H1 (cell line): ENCODE measurements around the gene CD3D. TPM values are rescaled to one million over a fixed set of nuclear protein-coding genes. Genes with fewer than 3 reads are reported as not detected.

Experiments
- CTCF ChIA-PET: fragments of 300-600 bp; sonication (Branson Sonifier 250); formaldehyde crosslinking; loops from one replicate; lab custom pipeline; 2021; ENCODE audit not compliant: partially characterized antibody; lab: Charles Lee
- POLR2A ChIA-PET: fragments of 300-600 bp; sonication (Branson Sonifier 250); formaldehyde crosslinking; loops from one replicate; lab custom pipeline; 2021; ENCODE audit warnings: inconsistent platforms; ENCODE audit not compliant: partially characterized antibody; lab: Charles Lee
- DNase-seq, 2 experiments: peaks; one replicate each; pipeline versions ENCODE4 v3.0.0 to v3.0.0-alpha.2; 2010 to 2022; ENCODE audit warnings: low spot score in 2 of 2, low read depth in 1 of 2, mixed read lengths in 1 of 2
- FAIRE-seq: peaks from 2 replicates; lab custom pipeline; 2011; peaks lifted over from hg19 to GRCh38; lab: Jason Lieb, UNC
- H2AFZ ChIP-seq: 2 replicates; pipeline ENCODE4 v1.8.1; 2012; ENCODE audit warnings: low read length, inconsistent platforms
- H2AK5ac ChIP-seq: 2 replicates; pipeline ENCODE4 v1.6.1; 2013; ENCODE audit warnings: low read depth, low read length
- H2BK120ac ChIP-seq: replicated peaks from 2 replicates; pipeline ENCODE3; 2013; ENCODE audit warnings: low read depth, low read length, inconsistent platforms
- H2BK12ac ChIP-seq: 2 replicates; pipeline ENCODE4 v1.6.1; 2013; ENCODE audit warnings: low read depth, low read length
- H2BK15ac ChIP-seq: 2 replicates; pipeline ENCODE4 v1.6.1; 2013; ENCODE audit warnings: low read length
- H2BK20ac ChIP-seq: 2 replicates; pipeline ENCODE4 v1.6.1; 2013; ENCODE audit warnings: low read length
- H2BK5ac ChIP-seq: 2 replicates; pipeline ENCODE4 v1.6.1; 2013; ENCODE audit warnings: low read depth, low read length
- H3K14ac ChIP-seq: 2 replicates; pipeline ENCODE4 v1.6.1; 2013; ENCODE audit warnings: inconsistent platforms; ENCODE audit not compliant: insufficient read length
- H3K18ac ChIP-seq: 2 replicates; pipeline ENCODE4 v1.6.1; 2013; ENCODE audit warnings: low read length; ENCODE audit errors: extremely low read depth
- H3K23ac ChIP-seq: 2 replicates; pipeline ENCODE4 v1.6.1; 2013; ENCODE audit warnings: inconsistent platforms; ENCODE audit not compliant: insufficient read length
- H3K23me2 ChIP-seq: 2 replicates; pipeline ENCODE4 v1.6.1; 2013; ENCODE audit warnings: low read depth, low read length
- H3K27ac ChIP-seq: 2 replicates; pipeline ENCODE4 v1.6.1; 2011; ENCODE audit warnings: low read depth, low read length, inconsistent platforms
- H3K27me3 ChIP-seq, 4 experiments: replicated peaks in 1 of 4; 1 replicate in 1 of 4; 2 replicates in 3 of 4; pipeline versions ENCODE4 v1.6.1 to v1.8.1; 2011 to 2013; ENCODE audit warnings: low read length in 3 of 4, mild to moderate bottlenecking in 3 of 4, inconsistent platforms in 2 of 4, mixed read lengths in 2 of 4, moderate library complexity in 1 of 4; ENCODE audit not compliant: control insufficient read depth in 3 of 4, insufficient read depth in 3 of 4; ENCODE audit errors: extremely low read depth in 1 of 4
- H3K36me3 ChIP-seq, 4 experiments: 2 replicates each; pipeline versions ENCODE4 v1.6.1 to v1.8.1; 2011 to 2013; ENCODE audit warnings: mild to moderate bottlenecking in 4 of 4, low read length in 3 of 4, moderate library complexity in 2 of 4, control low read depth in 1 of 4, inconsistent platforms in 1 of 4; ENCODE audit not compliant: insufficient read depth in 4 of 4, control insufficient read depth in 2 of 4
- H3K4ac ChIP-seq: replicated peaks from 2 replicates; pipeline ENCODE3; 2013; ENCODE audit warnings: low read length, low read depth, mixed read lengths, inconsistent platforms; ENCODE audit not compliant: insufficient read length
- H3K4me1 ChIP-seq, 4 experiments: replicated peaks in 1 of 4; 1 replicate in 1 of 4; 2 replicates in 3 of 4; pipeline versions ENCODE4 v1.6.1 to v1.8.1; 2011 to 2013; ENCODE audit warnings: low read length in 3 of 4, inconsistent platforms in 2 of 4, mixed read lengths in 1 of 4; ENCODE audit not compliant: insufficient read depth in 4 of 4, control insufficient read depth in 3 of 4
- H3K4me2 ChIP-seq, 2 experiments: 2 replicates each; pipeline versions ENCODE4 v1.6.1 to v1.8.1; 2011 to 2013; ENCODE audit warnings: low read depth in 2 of 2, low read length in 2 of 2, control low read depth in 1 of 2, inconsistent platforms in 1 of 2, mild to moderate bottlenecking in 1 of 2; ENCODE audit not compliant: insufficient read depth in 1 of 2
- H3K4me3 ChIP-seq, 4 experiments: fragments of 200-600, 300-600 bp in 1 of 4; sonication (generic), shearing (Covaris generic), sonication (Bioruptor Twin) in 1 of 4; 2 replicates each; pipeline versions ENCODE4 v1.5.1 to v1.8.1; 2011 to 2016; ENCODE audit warnings: low read length in 4 of 4, low read depth in 3 of 4, control low read depth in 2 of 4, inconsistent platforms in 2 of 4, mild to moderate bottlenecking in 2 of 4, mixed read lengths in 1 of 4, moderate library complexity in 1 of 4; ENCODE audit not compliant: insufficient read depth in 2 of 4; ENCODE audit errors: extremely low read depth in 1 of 4
- H3K56ac ChIP-seq: replicated peaks from 2 replicates; pipeline ENCODE3; 2013; ENCODE audit warnings: low read depth, mild to moderate bottlenecking, mixed read lengths, low read length, inconsistent platforms; ENCODE audit not compliant: insufficient read length
- H3K79me1 ChIP-seq: 2 replicates; pipeline ENCODE4 v1.6.1; 2013; ENCODE audit warnings: low read depth, low read length, control low read depth
- H3K79me2 ChIP-seq, 2 experiments: 2 replicates each; pipeline versions ENCODE4 v1.6.1 to v1.8.1; 2012 to 2013; ENCODE audit warnings: low read length in 2 of 2, mild to moderate bottlenecking in 2 of 2, inconsistent platforms in 1 of 2; ENCODE audit not compliant: insufficient read depth in 2 of 2, control insufficient read depth in 1 of 2
- H3K9ac ChIP-seq, 4 experiments: replicated peaks in 1 of 4; 1 replicate in 1 of 4; 2 replicates in 3 of 4; pipeline versions ENCODE4 v1.6.1 to v1.8.1; 2011 to 2013; ENCODE audit warnings: low read depth in 3 of 4, low read length in 3 of 4, control low read depth in 2 of 4, mild to moderate bottlenecking in 2 of 4, moderate library complexity in 2 of 4, inconsistent platforms in 1 of 4; ENCODE audit errors: extremely low read depth in 1 of 4
- H3K9me3 ChIP-seq, 2 experiments: 2 replicates each; pipeline versions ENCODE4 v1.6.1 to v1.8.1; 2012 to 2013; ENCODE audit warnings: mild to moderate bottlenecking in 2 of 2, moderate library complexity in 2 of 2, control low read depth in 1 of 2, inconsistent platforms in 1 of 2, low read depth in 1 of 2, low read length in 1 of 2, mixed read lengths in 1 of 2; ENCODE audit not compliant: insufficient read depth in 2 of 2
- H4K20me1 ChIP-seq, 2 experiments: replicated peaks in 1 of 2; 2 replicates each; pipeline versions ENCODE3 to v1.8.1; 2011 to 2013; ENCODE audit warnings: inconsistent platforms in 2 of 2, low read length in 2 of 2, mild to moderate bottlenecking in 1 of 2; ENCODE audit not compliant: insufficient read depth in 2 of 2, control insufficient read depth in 1 of 2
- H4K5ac ChIP-seq: 2 replicates; pipeline ENCODE4 v1.6.1; 2013; ENCODE audit warnings: low read length, low read depth, mixed read lengths, inconsistent platforms; ENCODE audit not compliant: insufficient read length
- H4K8ac ChIP-seq: 2 replicates; pipeline ENCODE4 v1.8.0; 2013; ENCODE audit warnings: mild to moderate bottlenecking, moderate library complexity, low read length, inconsistent platforms; ENCODE audit not compliant: insufficient read depth; ENCODE audit errors: extremely low read depth
- H4K91ac ChIP-seq: replicated peaks from 2 replicates; pipeline ENCODE3; 2013; ENCODE audit warnings: low read length, mixed read lengths, inconsistent platforms; ENCODE audit not compliant: insufficient read length
- CBX5 ChIP-seq: fragments of 300-800, 300-1000 bp; sonication (generic); IDR thresholded peaks from 2 replicates; pipeline ENCODE4 v1.7.1; 2016; ENCODE audit warnings: antibody characterized with exemption, low read length, low read depth
- SAP30 ChIP-seq: fragments of 300-600 bp; sonication (generic); IDR thresholded peaks from 2 replicates; pipeline ENCODE4 v1.7.1; 2012; ENCODE audit warnings: low read length, moderate library complexity, mild to moderate bottlenecking, inconsistent platforms; ENCODE audit not compliant: insufficient read depth, insufficient replicate concordance
- SIN3A ChIP-seq, 2 experiments: IDR thresholded peaks in 1 of 2; conservative IDR thresholded peaks in 1 of 2; 2 replicates each; pipeline ENCODE4 v1.6.1; 2011 to 2012; ENCODE audit warnings: low read length in 2 of 2, improper control_type of control experiment in 1 of 2, low read depth in 1 of 2, mild to moderate bottlenecking in 1 of 2
- SP2 ChIP-seq: IDR thresholded peaks from 2 replicates; pipeline ENCODE4 v1.6.1; 2012; ENCODE audit warnings: mild to moderate bottlenecking, low read length, inconsistent platforms
- YY1 ChIP-seq: IDR thresholded peaks from 2 replicates; pipeline ENCODE4 v1.6.1; 2011; ENCODE audit warnings: low read depth, mild to moderate bottlenecking, low read length
- WGBS, 2 experiments: shearing (Covaris generic) in 1 of 2; methylation state at CpG; one replicate each; pipeline versions ENCODE4 v1.1.6 to v1.1.7; 2013 to 2015; ENCODE audit warnings: low lambda C conversion rate in 2 of 2, mixed read lengths in 2 of 2, inconsistent platforms in 1 of 2, low coverage in 1 of 2, missing lambda C conversion rate in 1 of 2; ENCODE audit not compliant: insufficient replicate concordance in 2 of 2, insufficient coverage in 1 of 2, insufficient read length in 1 of 2; ENCODE audit errors: extremely low coverage in 1 of 2, missing lambda C conversion rate in 1 of 2; 5-methylcytosine and 5-hydroxymethylcytosine counted together
- polyA plus RNA-seq, 7 experiments: library from polyadenylated mRNA; depleted of rRNA in 3 of 7; stranded (reverse) in 5 of 7; unstranded in 2 of 7; fragments of >200 nt in 5 of 7; fragments of 200-250 nt in 2 of 7; gene quantifications; 1 replicate in 5 of 7; 2 replicates in 1 of 7; 4 replicates in 1 of 7; pipeline versions ENCODE4 v1.2.1 to v1.2.3, GENCODE V29; 2011 to 2013; ENCODE audit warnings: missing spikeins in 2 of 7, mixed read lengths in 2 of 7
- total RNA-seq: library from RNA; stranded (reverse); fragmentation: NEBNext Ultra II Directional; extraction: Animal tissue kit (Norgen Biotek cat#: 25700); gene quantifications from 2 replicates; pipeline ENCODE4 v1.2.1, GENCODE V29; 2021

CD3D gene
- total and polyA plus RNA-seq, 2 of the 8 experiments (the other 6 are each of a cell fraction or from before 2014, with no cell fraction given) = not detected

DNA sequence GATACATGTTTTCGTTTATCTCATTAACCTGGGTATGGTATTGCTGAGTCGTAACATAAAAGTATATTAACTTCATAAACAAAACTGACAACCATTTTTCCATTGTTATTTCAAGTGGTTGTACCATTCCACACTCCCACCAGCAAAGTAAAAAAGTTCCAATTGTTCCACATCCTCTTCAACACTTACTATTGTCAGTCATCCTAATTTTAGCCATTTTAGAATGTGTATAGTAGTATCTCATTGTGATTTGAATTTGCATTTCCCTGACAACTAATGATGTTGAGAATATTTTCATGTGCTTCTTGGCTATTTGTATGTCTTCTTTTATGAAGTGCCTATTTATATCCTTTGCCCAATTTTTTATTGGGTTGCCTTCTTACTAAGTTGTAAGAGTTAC is 48.5 kb downstream of the CD3D start:
- Histone ChIP-seq H4K5ac (no peak overlapping the region), H3K4ac (no peak overlapping the region), H3K79me1 (no peaks in the 10 kb centered on the region), H3K27ac (no peak overlapping the region), H3K27me3 (no peaks in the 10 kb centered on the region; a peak in 1 of 7 replicates), H3K9ac (no peak overlapping the region), H3K4me2 (no peak overlapping the region), H3K4me3 (no peak overlapping the region), H3K4me1 (no peaks in the 10 kb centered on the region; a peak in 1 of 7 replicates), H3K18ac (no peak overlapping the region), H2AK5ac (no peak overlapping the region), H3K36me3 (no peaks in the 10 kb centered on the region), H4K91ac (no peak overlapping the region), H2BK15ac (no peak overlapping the region), H3K14ac (no peak overlapping the region), H2BK20ac (no peak overlapping the region), H2BK5ac (no peak overlapping the region), H4K20me1 (no peaks in the 10 kb centered on the region), H4K8ac (no peak overlapping the region), H2BK12ac (no peak overlapping the region), H2AFZ (no peak overlapping the region), H3K79me2 (no peaks in the 10 kb centered on the region), H3K23me2 (no peaks in the 10 kb centered on the region), H3K56ac (no peak overlapping the region), H2BK120ac (no peak overlapping the region), H3K23ac (no peak overlapping the region), H3K9me3 (no peaks in the 10 kb centered on the region)
- ChIA-PET CTCF (interaction anchor here (2.0 kb wide), 1 partner anchor 12 kb away, joined by 7 read pairs; no protein-coding TSS in a partner anchor), POLR2A (no interaction called here)
- TF ChIP-seq SAP30 = no peak
- no peak for TF ChIP-seq SIN3A (conservative IDR thresholded peaks at IDR 0.05 in 1 of 2, IDR thresholded peaks at IDR 0.05 in 1 of 2; ENCODE audit: low read depth in 1 of 2, low read length in 2 of 2)
- no peak for TF ChIP-seq CBX5
- TF ChIP-seq SP2 = no peak
- no peak for TF ChIP-seq YY1
- FAIRE-seq = no peak
- no peak for DNase-seq
- WGBS, 2 experiments = 91% methylated on average over 2 of the region's 2 CpGs; no CpG with 5 or more reads in 1 of the 2 experiments
